Fibroblast of skin of right quadriceps (primary cell): ENCODE results near the gene VCX2.
"Not testable (repeated sequence)": the region's sequence is repeated elsewhere in the genome, so short reads cannot be mapped to it uniquely, and the experiment has no call there.

Experiments
- DNase-seq: peaks from one replicate; pipeline ENCODE4 v3.0.0-alpha.2; 2013

Gene VCX2

GRCh38 chrX:8171169-8171568 is at the start of gene VCX2:
VCX2 (minus strand) TSS chrX:8171267; CDS start chrX:8170643, 624 bp downstream.
- not testable (repeated sequence) for DNase-seq

GRCh38 chrX:8204943-8205342 is 33.9 kb upstream of the VCX2 start:
- DNase-seq, result no peak

- DNase-seq, result no peak
These were observed 33.3 kb upstream of the VCX2 start for GRCh38 chrX:8204169-8204935.

GRCh38 chrX:8201896-8202331 is 30.8 kb upstream of the VCX2 start:
- DNase-seq, result peak; percentile 21

- no peak for DNase-seq
These were observed 25.7 kb upstream of the VCX2 start for GRCh38 chrX:8196776-8197175.

- DNase-seq, result no peak
These were observed 23.1 kb upstream of the VCX2 start for GRCh38 chrX:8194216-8194615.

GRCh38 chrX:8192276-8192675 is 21.2 kb upstream of the VCX2 start:
- no peak for DNase-seq

- no peak for DNase-seq
These were observed 20.0 kb upstream of the VCX2 start for GRCh38 chrX:8191022-8191421.

- DNase-seq, result no peak
These were observed 19.3 kb upstream of the VCX2 start for GRCh38 chrX:8190341-8190830.

GRCh38 chrX:8189096-8189830 is 18.2 kb upstream of the VCX2 start:
- DNase-seq, result no peak

GRCh38 chrX:8183346-8183745 is 12.3 kb upstream of the VCX2 start:
- peak; percentile 0 for DNase-seq

- no peak for DNase-seq
These were observed 8.6 kb upstream of the VCX2 start for GRCh38 chrX:8179656-8180055.

- DNase-seq, result not testable (repeated sequence)
These were observed 17.1 kb downstream of the VCX2 start for GRCh38 chrX:8154011-8154410.

- DNase-seq, result no peak
These were observed 23.8 kb downstream of the VCX2 start for GRCh38 chrX:8147226-8147625.

GRCh38 chrX:8144925-8145324 is 26.1 kb downstream of the VCX2 start:
- no peak for DNase-seq

GRCh38 chrX:8141896-8142295 is 29.2 kb downstream of the VCX2 start:
- DNase-seq, result no peak

- no peak for DNase-seq
These were observed 29.9 kb downstream of the VCX2 start for GRCh38 chrX:8140986-8141744.

GRCh38 chrX:8139716-8140115 is 31.4 kb downstream of the VCX2 start:
- DNase-seq, result peak; percentile 41

- DNase-seq, result no peak
These were observed 32.8 kb downstream of the VCX2 start for GRCh38 chrX:8138252-8138651.

GRCh38 chrX:8126648-8127047 is 44.4 kb downstream of the VCX2 start:
- no peak for DNase-seq

- no peak for DNase-seq
These were observed 45.0 kb downstream of the VCX2 start for GRCh38 chrX:8126092-8126491.

GRCh38 chrX:8125566-8125965 is 45.5 kb downstream of the VCX2 start:
- no peak for DNase-seq

GRCh38 chrX:8122538-8122937 is 48.5 kb downstream of the VCX2 start:
- DNase-seq, result no peak
